GM12878 (cell line): ENCODE data around the gene SH2D7.

ENCODE experiments used
- CREB1 ChIP-seq: IDR thresholded peaks from 2 replicates; pipeline ENCODE4 v1.6.1; 2012; ENCODE audit warnings: low read depth, mild to moderate bottlenecking, inconsistent platforms
- CREM ChIP-seq: IDR thresholded peaks from 2 replicates; pipeline ENCODE4 v1.6.1; 2014; ENCODE audit warnings: antibody characterized with exemption, low read depth
- CTCF ChIP-seq, 3 experiments: IDR thresholded peaks in 2 of 3; conservative IDR thresholded peaks in 1 of 3; 2 replicates each; pipeline ENCODE4 v1.5.1; 2011; ENCODE audit warnings: low read depth in 3 of 3, low read length in 3 of 3, mild to moderate bottlenecking in 3 of 3, control low read depth in 2 of 3, moderate library complexity in 2 of 3, inconsistent platforms in 1 of 3, mixed read lengths in 1 of 3; ENCODE audit not compliant: control insufficient read depth in 2 of 3, insufficient read depth in 1 of 3; ENCODE audit errors: extremely low read depth in 1 of 3
- ELK1 ChIP-seq: IDR thresholded peaks from 2 replicates; pipeline ENCODE4 v1.6.1; 2012; ENCODE audit warnings: low read depth, low read length, improper control_type of control experiment
- EP300 ChIP-seq, 2 experiments: fragments of 150-350 bp in 1 of 2; IDR thresholded peaks; 2 replicates each; pipeline ENCODE4 v1.6.1; 2011 to 2012; ENCODE audit warnings: low read depth in 2 of 2, low read length in 2 of 2, borderline replicate concordance in 1 of 2, improper control_type of control experiment in 1 of 2, inconsistent platforms in 1 of 2; ENCODE audit not compliant: control insufficient read depth in 1 of 2
- EZH2 ChIP-seq: IDR thresholded peaks from 2 replicates; pipeline ENCODE4 v1.6.1; 2012; ENCODE audit warnings: low read depth, mild to moderate bottlenecking, control low read depth, inconsistent platforms, low read length, borderline replicate concordance; ENCODE audit not compliant: control insufficient read depth
- FOS ChIP-seq: IDR thresholded peaks from 3 replicates; pipeline ENCODE4 v1.6.1; 2011; ENCODE audit warnings: borderline replicate concordance; ENCODE audit not compliant: insufficient read length; ENCODE audit errors: extremely low read depth
- PML ChIP-seq: IDR thresholded peaks from 2 replicates; pipeline ENCODE4 v1.6.1; 2012; ENCODE audit warnings: low read length, inconsistent platforms
- POLR2A ChIP-seq: IDR thresholded peaks from 2 replicates; pipeline ENCODE4 v1.6.1; 2011; ENCODE audit warnings: low read depth, mild to moderate bottlenecking, low read length
- POLR2AphosphoS5 ChIP-seq: IDR thresholded peaks from 2 replicates; pipeline ENCODE4 v1.6.1; 2011; ENCODE audit warnings: mild to moderate bottlenecking, low read length, inconsistent platforms
- TAF1 ChIP-seq: IDR thresholded peaks from 2 replicates; pipeline ENCODE4 v1.6.1; 2011; ENCODE audit warnings: mild to moderate bottlenecking, low read depth, low read length, borderline replicate concordance
- TBL1XR1 ChIP-seq: IDR thresholded peaks from 2 replicates; pipeline ENCODE4 v1.6.1; 2012; ENCODE audit warnings: low read depth, low read length, improper control_type of control experiment
- TCF7 ChIP-seq: IDR thresholded peaks from 2 replicates; pipeline ENCODE4 v1.6.1; 2014; ENCODE audit warnings: antibody characterized with exemption, borderline replicate concordance
- TF ChIP-seq, protein P1 (sequence below): fragments of 450-650 bp; IDR thresholded peaks from 2 replicates; pipeline ENCODE4 v1.6.1; 2017; ENCODE audit warnings: low read depth, mild to moderate bottlenecking, moderate library complexity

- no peak for TF ChIP-seq POLR2AphosphoS5
- TF ChIP-seq TBL1XR1: no peak
- no peak for TF ChIP-seq CTCF (IDR thresholded peaks at IDR 0.05 in 2 of 3, conservative IDR thresholded peaks at IDR 0.05 in 1 of 3; ENCODE audit: control insufficient read depth in 2 of 3, extremely low read depth in 1 of 3, insufficient read depth in 1 of 3, low read depth in 3 of 3, low read length in 3 of 3)
- TF ChIP-seq CREB1: no peak
- TF ChIP-seq TAF1: no peak
- TF ChIP-seq EP300 (IDR thresholded peaks at IDR 0.05; ENCODE audit: borderline replicate concordance in 1 of 2, control insufficient read depth in 1 of 2, low read depth in 2 of 2, low read length in 2 of 2): no peak
- no peak for TF ChIP-seq FOS
- no peak for TF ChIP-seq CREM
- TF ChIP-seq TCF7: no peak
- no peak for TF ChIP-seq ELK1
- no peak for TF ChIP-seq EZH2
- no peak for TF ChIP-seq PML
- TF ChIP-seq POLR2A: no peak
- TF ChIP-seq, protein P1, sequence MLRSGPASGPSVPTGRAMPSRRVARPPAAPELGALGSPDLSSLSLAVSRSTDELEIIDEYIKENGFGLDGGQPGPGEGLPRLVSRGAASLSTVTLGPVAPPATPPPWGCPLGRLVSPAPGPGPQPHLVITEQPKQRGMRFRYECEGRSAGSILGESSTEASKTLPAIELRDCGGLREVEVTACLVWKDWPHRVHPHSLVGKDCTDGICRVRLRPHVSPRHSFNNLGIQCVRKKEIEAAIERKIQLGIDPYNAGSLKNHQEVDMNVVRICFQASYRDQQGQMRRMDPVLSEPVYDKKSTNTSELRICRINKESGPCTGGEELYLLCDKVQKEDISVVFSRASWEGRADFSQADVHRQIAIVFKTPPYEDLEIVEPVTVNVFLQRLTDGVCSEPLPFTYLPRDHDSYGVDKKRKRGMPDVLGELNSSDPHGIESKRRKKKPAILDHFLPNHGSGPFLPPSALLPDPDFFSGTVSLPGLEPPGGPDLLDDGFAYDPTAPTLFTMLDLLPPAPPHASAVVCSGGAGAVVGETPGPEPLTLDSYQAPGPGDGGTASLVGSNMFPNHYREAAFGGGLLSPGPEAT: no peak
Observed at GRCh38 chr15:78050826-78051225, 41.5 kb upstream of the SH2D7 start.
